GM18499 (cell line): ENCODE data around the gene MAN1A2.
"Not testable (repeated sequence)": the region's sequence is repeated elsewhere in the genome, so short reads cannot be mapped to it uniquely, and the experiment has no call there.

Experiments
- ATAC-seq: cut with Tn5 transposase; IDR thresholded peaks from one replicate; pipeline ENCODE4 v1.9.1; 2021; ENCODE audit warnings: moderate number of reproducible peaks; ENCODE audit not compliant: insufficient read depth, unreplicated experiment

Gene MAN1A2

GRCh38 chr1:117367046-117368025 is at the start of gene MAN1A2:
Gene MAN1A2, plus strand, starts transcription at chr1:117367449. Its CDS starts 735 bp downstream, at chr1:117368184.
- ATAC-seq: peak; percentile 27

DNA sequence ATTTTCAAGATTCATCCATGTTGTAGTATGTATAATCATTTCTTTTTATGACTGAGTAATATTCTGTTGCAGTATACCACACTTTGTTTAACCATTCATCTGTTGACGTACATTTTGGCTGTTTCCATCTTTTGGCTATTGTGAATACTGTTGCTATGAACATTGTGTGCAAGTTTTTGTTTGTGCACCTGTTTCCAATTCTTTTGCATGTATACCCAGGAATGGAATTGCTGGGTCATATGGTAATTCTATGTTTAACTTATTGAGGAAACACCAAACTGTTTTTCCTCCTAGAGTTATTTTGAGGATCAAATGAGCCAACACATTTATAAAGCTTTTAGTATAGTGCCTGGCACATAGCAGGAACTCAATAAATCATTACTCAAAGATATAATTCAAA is 49.2 kb upstream of the MAN1A2 start:
- ATAC-seq: no peak

- no peak for ATAC-seq
Observed at GRCh38 chr1:117318426-117318825, 48.8 kb upstream of the MAN1A2 start.

DNA sequence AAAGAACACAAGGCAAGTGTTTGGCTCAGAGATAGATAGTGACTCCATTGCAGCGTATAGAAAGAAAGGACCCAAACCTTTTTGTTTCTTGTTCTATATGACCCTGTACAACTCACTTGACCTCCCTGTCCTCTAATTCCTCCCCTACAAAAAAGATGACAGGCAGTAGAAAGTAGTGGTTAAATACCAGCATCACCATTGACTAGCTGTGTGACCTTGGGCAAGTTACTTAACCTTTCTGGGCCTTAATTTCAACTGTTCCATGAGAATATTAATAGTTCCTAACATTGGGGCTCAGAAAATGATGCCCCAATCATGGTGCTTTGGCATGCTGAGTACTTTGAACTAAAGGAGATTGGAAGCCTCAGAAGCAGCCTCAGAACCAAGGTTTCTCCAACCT is 46.7 kb upstream of the MAN1A2 start:
- no peak for ATAC-seq

- no peak for ATAC-seq
Observed at GRCh38 chr1:117321680-117322609, 45.3 kb upstream of the MAN1A2 start.

GRCh38 chr1:117324357-117324756 is 42.9 kb upstream of the MAN1A2 start:
- ATAC-seq: no peak

GRCh38 chr1:117326035-117326434 is 41.2 kb upstream of the MAN1A2 start:
- ATAC-seq: not testable (repeated sequence)

DNA sequence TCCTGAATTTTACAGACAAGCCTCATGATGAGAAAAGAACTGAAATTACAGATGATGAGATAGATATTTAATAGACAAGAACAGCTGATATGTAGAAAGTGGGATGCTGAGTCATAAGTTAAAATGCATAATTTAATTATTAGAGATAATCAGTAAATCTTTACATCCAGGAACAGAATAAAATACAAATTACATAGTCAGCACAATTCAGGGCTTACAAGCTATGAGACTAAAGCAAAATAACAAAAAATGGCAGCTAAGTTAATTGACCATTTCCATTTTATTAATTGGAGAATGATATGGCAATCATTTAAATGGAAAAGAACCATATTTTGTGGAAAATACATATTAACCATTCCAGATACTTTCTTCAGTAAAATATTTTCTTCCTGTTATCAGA is 40.2 kb upstream of the MAN1A2 start:
- no peak for ATAC-seq

DNA sequence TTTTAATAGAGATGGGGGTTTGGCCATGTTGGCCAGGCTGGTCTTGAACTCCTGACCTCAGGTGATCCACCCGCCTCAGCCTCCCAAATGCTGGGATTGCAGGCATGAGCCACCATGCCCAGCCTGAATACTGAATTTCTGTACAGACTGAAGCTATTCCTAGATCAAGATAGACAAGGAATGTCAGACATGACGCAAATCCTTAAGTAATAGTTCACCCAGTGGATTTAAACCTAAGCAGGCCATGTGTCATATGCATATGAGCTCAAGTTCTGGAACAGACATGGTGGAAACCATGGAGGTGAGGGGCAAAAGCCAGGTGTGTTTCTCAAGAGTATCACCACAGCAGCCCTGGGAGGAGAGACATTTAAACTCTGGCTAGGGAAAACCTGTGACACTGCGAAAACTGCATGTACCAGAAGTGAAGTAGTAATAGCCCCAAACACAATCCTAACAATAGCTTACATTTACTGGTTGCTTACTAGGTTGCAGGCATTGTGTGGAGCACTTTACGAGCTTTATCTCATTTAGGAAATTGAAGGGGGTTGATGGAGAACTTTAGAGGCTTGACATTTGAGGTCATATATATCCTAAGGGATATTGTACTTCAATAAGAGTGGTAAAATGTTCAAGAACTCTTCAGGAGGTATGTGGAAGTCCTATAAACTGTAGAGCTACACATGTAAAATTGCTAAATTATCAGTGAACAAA is 31.7 kb upstream of the MAN1A2 start:
- no peak for ATAC-seq

DNA sequence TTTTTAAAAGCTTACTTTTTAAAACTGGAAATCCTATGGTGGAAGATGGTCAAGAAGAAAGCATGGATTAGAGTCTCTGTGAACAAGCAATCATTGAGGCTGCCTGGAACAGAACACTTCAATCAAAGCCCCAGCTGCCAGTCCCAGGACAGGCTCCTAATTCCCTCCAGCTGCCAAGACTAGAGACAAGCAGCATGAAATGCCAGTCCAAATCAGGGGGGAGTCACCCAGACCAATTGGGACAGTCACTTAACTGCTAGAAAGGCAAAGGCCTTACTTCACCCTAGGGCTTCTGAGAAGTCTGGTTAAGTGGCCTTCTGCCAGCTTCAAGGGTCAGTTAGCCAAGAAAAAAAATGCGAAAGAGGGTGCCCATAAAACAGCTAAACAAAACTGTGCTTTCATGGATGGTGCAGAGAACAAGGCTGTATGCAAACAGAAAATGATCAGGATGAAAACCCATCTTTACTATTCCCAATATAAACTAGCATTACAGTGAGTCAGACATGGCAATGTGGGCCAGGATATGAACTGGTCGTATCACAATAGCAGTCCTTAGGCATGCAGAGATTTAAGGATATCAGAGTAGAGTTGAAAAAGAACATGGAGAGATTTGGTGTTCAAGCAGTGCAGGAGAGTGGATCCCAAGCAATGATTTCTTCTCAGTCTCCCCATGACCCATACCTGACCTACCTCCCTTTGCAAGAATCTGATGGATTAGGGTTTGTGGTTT is 31.0 kb upstream of the MAN1A2 start:
- ATAC-seq: no peak

DNA sequence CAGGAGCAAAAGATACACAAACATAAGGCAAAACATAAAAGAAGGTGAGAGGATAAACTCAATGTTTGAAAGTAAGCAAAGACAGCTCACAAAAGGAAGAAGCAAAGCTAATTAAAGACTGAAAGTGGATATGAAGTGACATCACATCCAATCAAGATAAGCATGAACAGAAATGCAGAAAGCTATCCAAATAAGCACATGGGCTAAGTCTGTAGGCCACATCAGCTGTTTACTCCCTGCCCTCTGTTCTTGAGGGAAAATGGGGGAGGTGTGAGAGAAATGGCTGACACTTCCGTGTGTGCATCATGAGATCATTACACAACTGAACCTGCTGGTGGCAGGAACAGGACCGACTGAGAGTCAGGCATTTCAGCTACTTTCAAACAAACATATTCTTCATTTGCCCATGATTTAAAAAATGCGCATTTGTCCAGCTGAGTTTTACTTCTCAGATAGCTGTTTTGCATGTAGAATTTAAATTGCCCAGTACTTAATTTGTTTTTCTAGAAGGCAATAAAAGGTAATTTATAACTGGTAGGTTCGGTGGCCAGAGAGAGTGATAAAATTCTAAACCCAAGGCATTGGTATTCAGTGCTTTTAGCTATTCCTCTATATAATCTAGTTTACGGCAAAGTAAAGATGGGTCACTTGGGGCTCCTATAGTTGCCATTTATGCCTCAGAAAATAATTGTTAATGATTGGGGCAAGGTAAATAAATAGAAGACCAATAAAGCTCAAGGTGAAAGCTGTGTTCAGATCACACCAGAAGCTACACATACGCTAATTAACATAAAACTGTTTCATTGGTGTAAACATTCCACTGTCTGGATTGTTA is 27.2 kb upstream of the MAN1A2 start:
- ATAC-seq: no peak

- no peak for ATAC-seq
Observed at GRCh38 chr1:117341123-117341522, 26.1 kb upstream of the MAN1A2 start.

DNA sequence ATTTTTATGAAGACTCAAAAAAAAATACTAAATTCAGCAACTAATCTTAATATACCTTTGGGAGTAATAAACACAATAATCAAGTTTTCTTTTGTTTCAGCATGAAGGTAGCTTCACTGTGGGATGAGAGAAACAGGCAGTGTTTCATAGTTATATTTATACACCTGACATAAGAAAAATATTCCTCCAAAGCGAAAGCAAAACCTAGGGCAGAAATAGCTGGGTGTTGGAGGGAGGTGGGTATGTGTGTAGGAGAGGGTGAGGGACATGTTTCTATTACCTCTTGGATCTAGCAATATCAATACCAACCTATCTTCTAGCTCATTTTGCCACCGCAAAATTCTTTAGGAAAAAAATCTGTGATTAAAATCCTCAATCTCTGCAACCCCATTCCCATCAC is 24.9 kb upstream of the MAN1A2 start:
- no peak for ATAC-seq

DNA sequence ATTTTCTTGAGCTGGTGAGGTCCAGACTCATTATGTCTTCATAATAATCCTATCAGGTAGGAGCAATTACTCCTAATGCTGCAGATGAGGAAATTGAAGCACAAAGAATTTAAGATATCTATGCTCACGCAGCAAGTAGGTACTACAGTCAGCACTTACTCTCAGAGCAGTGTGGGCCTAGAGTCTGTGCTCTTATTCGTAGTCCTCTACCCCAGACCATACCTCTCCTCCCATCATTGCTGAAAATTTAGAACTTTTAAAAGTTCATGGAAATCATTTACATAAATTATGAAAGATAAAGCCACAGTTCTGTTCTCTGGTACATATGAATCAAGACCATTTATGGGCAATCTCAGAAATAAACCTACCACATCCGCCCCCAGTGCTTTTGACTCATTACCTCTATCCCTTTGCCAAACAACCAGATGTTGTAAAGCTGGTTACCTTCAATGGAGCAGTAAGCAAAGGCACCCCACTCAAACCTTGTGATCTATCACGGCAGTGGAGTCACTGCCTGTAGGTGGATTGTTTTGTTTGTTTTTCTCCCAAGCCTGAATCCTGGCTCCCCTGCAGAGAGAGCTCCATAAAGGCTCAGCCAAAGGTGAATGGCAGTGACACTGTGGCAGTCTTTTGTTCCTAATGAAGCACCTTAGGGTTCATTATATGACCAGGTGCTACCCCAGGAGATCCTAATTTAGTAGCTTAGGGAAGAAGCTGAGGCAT is 20.9 kb upstream of the MAN1A2 start:
- no peak for ATAC-seq

DNA sequence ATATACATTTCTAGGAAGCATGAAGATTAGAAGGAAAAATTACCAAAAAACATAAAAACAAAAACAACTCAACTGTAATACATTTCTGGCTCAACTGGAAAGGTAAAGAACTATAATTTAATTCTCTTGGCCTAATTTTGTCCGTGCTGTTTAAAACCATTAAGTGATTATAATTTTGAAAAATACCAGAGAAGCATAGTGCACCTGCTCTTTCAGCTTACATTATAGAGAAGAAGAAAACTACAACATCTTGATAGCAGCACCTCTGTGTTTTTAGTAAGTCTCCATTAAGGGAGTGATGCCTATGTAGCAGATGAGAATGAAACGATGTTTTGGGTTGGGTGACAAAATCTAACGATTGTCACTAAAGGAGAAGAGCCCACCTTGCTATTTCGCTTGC is 19.3 kb upstream of the MAN1A2 start:
- no peak for ATAC-seq

GRCh38 chr1:117352695-117353094 is 14.6 kb upstream of the MAN1A2 start:
- ATAC-seq: not testable (repeated sequence)

DNA sequence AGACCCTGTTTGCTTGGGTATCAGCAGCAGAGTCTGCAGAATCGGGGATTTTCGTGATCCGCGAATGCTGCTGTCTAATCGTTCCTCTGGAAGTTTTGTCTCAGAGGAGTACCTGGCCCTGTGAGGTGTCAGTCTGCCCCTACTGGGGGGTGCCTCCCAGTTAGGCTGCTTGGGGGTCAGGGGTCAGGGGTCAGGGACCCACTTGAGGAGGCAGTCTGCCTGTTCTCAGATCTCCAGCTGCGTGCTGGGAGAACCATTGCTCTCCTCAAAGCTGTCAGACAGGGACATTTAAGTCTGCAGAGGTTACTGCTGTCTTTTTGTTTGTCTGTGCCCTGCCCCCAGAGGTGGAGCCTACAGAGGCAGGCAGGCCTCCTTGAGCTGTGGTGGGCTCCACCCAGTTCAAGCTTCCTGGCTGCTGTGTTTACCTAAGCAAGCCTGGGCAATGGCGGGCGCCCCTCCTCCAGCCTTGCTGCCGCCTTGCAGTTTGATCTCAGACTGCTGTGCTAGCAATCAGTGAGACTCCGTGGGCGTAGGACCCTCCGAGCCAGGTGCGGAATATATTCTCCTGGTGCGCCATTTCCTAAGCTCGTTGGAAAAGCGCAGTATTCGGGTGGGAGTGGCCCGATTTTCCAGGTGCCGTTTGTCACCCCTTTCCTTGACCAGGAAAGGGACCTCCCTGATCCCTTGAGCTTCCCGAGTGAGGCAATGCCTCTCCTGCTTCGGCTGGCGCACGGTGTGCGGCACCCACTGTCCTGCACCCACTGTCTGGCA is 9.2 kb upstream of the MAN1A2 start:
- not testable (repeated sequence) for ATAC-seq

GRCh38 chr1:117358604-117358887 is 8.7 kb upstream of the MAN1A2 start:
- not testable (repeated sequence) for ATAC-seq
